ENCODE results near the gene BCR.

DNA sequence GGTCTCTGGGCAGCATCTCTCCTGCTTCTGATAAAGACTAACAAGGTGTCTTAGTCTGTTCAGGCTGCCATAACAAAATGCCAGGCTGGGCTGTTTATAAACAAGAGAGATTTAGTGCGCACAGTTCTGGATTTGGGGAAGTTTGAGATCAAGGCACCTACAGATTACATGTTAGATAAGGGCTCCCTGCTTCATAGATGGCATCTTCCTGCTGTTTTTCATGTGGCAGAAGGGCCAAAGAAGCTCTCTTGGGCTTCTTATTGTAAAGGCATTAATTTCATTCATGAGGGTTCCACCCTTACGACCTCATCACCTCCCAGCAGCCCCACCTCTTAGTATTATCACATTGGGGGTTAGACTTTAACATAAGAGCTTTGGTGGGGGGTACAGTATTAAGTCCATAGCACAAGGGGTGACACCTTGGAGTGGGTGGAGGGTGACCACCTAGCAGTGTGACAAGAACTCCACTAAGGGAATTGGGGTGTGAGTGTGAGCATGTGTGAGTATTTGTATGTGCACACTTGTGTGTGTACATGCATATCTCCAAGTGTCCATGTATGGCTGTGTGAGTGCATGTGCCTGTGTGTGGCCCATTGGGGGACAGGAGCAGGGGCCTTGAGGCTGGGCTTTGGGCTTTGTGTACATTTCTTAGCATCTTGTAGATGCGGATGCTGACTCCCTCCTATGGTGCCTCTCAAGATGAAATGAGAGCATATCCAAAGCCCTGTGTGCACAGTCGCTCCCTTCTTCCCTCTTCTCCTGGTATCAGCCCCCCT lies 42.7 kb downstream of the BCR start:
- TF ChIP-seq EP300 (conservative IDR thresholded peaks at IDR 0.05; ENCODE audit: poor library complexity, severe bottlenecking) = no peak
- TF ChIP-seq EZH2 (IDR thresholded peaks at IDR 0.05; ENCODE audit: borderline replicate concordance, insufficient read depth, low read length, poor library complexity, severe bottlenecking) = no peak
- TF ChIP-seq POLR2AphosphoS5 (IDR thresholded peaks at IDR 0.05) = no peak
- no peak for TF ChIP-seq CTCF (IDR thresholded peaks at IDR 0.05; ENCODE audit: poor library complexity, severe bottlenecking)
- TF ChIP-seq TAF1 (IDR thresholded peaks at IDR 0.05; ENCODE audit: low read depth) = no peak
- TF ChIP-seq SMC3 (conservative IDR thresholded peaks at IDR 0.05; ENCODE audit: poor library complexity) = no peak
